HG03196 (cell line): Measurements from ENCODE around the gene DDI2.

ENCODE experiments used
- ATAC-seq: cut with Tn5 transposase; IDR thresholded peaks from one replicate; pipeline ENCODE4 v1.9.1; 2021; ENCODE audit not compliant: unreplicated experiment

Gene DDI2

DNA sequence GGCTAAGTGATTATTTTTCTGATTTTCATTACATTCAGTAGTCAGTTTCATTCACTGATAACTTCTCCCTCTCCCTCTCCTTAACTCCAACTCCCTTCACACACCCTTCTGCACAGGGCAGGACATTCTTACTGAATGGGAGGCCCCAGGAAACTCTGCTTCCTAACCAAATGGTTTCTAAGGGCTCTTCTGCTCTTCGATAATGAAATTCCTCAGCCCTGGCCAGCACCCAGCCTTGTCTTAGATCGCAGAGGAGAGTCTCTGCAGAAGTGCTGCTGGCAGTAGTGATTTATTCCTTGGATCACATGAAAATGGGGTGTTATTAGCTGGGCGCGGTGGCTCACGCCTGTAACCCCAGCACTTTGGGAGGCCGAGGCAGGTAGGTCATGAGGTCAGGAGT, 83.2 kb downstream of the DDI2 start:
- no peak for ATAC-seq

DNA sequence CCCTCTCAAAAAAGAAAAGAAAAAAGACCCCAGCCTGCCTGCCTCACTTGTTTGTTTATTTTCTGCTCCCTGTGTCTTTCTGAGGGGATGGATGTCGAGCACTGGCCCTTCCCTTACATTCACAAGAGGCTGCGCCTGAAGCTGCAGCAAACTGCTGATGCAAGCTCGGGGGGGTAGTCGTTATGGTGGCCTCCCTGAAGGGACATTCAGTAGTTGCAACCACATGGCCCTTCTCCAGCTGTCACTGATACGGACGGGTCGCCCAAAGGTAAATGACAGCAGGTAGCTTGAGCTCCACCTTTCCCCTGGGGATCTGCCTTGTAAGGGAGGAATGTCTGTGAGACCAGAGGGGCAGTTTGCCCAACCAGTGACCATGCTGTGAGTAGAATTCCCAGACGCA, 84.5 kb downstream of the DDI2 start:
- no peak for ATAC-seq

DNA sequence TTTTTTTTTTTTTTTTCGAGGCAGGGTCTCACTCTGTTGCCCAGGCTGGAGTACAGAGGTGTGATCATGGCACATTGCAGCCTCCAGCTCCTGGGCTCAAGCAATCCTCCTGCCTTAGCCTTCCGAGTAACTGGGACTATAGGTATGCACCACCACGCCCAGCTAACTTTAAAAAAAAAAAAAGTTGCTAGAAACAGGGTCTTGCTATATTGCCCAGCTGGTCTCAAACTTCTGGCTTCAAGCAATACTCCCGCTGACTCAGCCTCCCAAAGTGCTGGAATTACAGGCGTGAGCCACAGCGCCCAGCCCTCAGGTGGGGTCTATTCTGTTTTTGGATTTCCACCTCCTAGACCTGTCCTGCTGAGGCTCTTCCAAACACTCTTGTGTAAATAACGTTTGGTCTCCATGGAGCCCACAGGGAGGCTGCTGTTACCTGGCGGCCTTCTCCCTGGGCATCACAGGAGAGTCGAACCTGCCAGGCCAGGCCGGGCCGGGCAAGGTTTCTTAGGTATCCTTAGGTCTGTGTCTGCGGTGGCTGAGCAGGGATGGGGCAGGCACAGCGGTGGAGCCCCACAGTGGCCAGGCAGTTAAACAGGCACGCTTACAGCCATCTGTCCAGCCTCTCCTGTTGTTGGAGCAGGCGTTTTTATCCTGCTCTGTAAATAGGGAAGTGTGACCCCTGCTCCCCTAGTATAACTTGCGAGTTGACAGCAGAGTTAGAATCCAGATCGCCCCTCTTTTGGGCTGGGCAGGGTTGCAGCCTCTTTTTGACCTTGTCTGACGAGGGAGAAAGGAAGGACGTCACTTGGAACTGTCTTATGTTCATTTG, 85.7 kb downstream of the DDI2 start:
- ATAC-seq = no peak

DNA sequence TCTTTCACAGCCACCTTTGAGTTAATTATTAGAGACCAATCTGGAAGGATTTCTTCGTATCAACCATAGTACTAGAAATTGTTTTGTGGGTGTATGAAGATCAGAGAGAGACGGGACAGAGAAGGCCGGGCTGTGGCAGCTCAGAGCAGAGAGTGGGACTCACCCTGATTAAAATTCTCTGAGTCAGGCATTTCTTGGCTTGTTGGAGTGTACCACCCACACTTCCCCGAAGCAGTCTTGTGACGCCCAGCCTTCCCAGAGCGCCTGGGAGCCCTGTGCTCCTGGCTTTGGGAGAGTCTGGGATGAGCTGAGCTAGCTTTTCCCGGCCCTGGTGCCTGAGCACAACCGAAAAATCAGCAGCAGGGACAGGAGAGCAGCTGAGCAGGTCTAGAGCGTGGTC, 86.3 kb downstream of the DDI2 start:
- no peak for ATAC-seq

DNA sequence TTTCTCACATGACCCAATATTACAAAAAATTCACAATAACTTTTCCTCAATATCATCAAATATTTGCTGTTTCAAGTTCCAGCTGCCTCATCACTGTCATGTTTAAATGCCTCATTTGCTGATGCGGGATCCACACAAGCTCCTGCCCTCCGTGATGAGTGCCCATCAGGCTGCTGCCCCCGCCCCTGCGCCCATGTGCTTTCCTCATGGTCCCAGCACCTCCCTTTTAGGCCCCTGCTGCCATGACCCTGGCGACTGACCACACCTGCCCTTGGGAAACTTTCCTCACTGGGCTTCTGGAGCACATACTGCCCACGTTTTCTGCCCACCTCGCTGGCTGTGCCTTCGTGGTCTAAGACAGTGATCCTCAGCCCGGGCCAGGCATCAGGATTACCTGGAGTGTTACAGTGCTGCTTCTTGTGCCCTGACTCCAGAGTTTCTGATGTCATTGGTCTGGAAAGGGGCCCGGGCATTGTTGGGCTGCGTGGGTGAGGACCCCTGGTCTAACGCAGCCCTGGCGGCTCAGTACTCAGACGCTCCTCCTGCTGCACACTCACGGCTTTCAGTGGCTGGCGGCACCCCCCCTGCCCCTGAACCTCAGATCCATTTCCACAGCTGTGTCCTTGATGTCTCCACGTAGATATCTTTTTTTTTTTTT, 87.4 kb downstream of the DDI2 start:
- ATAC-seq = no peak

DNA sequence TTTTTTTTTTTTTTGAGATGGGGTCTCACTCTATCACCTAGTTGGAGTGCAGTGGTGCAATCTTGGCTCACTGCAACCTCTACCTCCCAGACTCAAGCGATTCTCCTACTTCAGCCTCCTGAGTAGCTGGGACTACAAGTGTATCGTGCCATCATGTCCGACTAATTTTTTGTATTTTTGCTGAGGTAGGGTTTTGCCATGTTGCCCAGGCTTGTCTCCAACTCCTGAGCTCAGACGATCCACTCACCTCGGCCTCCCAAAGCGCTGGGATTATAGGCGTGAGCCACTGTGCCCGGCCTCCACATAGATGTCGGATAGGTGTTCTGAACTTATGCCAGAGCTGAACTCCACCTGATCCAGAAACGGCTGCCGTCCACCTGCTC, 87.9 kb downstream of the DDI2 start:
- no peak for ATAC-seq

DNA sequence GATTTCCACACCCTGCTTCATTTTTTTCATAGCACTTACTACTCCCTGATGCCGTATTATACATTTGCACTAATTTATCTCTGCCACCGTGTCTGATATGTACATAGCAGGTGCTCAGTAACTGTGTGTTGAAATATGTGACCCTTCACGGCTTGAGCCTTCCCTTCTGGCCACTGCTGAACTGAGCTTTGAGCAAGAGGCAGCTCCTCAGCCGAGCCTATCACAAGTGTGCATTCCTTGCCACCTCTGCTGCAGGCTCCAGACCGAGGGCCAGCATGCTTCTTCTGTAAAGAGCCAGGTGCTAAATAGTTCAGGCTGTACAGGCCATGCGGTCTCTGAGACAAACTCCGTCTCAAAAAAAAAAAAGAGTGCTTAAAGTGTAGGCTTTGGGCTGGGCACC, 89.5 kb downstream of the DDI2 start:
- no peak for ATAC-seq

DNA sequence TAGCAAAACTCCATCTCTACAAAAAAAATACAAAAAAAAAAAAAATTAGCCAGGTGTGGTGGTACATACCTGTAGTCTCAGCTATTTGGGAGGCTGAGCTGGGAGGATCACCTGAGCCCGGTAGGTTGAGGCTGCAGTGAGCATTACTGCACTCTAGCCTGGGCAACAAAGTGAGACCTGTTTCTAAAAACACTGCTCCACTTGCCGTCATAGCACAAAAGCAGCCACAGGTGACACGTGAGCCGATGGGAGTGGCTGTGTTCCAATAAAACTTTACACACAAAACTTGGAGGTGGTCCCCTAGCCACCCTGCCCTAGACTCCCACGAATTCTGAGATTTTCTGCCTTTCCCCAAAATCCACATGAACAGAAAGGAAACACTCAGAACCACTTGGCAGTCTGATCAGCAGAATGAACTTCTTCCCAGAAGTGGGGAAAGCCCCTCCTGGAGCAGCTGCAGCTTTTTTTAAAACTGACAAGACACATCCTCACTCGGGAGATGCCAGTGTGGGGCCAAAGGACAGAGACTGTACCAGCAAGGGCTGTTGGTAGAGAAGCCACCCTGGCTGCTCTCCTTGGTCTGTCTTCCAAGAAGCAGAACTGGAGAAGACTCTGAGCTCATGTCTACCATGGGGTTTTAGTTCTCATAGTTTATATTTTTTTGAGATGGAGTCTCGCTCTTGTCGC, 90.1 kb downstream of the DDI2 start:
- ATAC-seq = no peak

DNA sequence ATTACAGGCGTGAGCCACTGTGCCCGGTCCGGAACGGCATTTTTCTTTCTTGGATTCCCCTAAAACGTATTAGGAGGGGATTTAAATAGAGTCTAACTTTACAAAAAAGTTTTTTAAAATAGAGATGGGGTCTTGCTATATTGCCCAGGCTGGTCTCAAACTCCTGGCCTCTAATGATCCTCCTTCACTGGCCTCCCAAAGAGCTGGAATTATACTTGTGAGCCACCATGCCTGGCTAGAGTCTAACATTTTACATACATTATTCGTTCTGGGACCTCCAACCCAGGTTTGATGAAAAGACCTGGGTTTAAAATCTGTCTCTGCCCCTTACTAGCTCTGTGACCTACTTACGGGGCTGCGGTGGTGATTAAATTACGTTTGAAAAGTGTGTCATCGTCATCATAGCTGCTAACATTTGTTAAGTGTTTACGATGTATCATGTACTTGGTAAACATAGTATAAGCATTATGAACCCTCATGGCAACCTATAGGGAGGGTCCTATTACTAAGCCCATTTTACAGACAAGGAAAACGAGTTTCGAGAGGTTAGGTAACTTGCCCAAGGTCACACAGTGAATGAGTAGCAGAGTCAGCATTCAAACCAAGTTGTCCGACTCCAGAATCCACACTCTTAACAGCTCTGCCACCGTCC, 91.4 kb downstream of the DDI2 start:
- ATAC-seq = no peak

DNA sequence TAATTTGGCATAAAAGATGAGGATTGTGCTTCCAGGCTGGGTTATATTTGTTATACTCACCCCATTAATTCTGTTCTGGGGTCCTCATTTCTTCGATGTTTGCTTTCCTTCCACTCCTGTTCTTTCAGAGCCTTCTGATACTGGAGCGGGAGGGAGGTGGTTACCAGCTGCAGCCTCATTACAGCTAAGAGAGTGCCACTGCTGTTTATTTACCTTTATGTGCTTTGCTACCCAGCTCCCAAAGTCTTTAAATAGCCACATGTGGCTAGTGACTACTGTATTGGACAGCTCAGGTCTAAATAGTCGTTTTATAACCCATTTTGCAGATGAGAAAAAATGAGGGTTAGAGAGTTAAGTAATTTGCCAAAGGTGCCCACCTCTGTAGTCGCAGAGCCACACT, 92.0 kb downstream of the DDI2 start:
- ATAC-seq = no peak

DNA sequence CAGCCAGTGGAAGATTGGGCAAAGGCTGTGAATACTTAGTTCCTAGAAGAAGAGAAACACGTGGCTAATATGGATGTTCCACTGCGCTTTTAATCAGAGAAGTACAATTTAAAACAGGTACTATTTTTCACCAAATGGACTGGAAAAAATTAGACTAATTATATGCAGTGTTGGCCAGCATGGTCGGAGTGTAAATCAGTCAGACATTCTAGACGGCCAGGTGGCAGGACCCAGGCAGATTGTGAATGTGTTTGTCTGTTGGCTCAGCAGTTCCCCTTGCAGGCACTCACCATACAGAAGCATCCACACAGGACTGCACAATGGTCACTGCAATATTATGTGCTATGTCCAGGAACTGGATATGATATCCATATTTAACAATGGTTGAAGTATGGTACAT, 94.9 kb downstream of the DDI2 start:
- no peak for ATAC-seq

DNA sequence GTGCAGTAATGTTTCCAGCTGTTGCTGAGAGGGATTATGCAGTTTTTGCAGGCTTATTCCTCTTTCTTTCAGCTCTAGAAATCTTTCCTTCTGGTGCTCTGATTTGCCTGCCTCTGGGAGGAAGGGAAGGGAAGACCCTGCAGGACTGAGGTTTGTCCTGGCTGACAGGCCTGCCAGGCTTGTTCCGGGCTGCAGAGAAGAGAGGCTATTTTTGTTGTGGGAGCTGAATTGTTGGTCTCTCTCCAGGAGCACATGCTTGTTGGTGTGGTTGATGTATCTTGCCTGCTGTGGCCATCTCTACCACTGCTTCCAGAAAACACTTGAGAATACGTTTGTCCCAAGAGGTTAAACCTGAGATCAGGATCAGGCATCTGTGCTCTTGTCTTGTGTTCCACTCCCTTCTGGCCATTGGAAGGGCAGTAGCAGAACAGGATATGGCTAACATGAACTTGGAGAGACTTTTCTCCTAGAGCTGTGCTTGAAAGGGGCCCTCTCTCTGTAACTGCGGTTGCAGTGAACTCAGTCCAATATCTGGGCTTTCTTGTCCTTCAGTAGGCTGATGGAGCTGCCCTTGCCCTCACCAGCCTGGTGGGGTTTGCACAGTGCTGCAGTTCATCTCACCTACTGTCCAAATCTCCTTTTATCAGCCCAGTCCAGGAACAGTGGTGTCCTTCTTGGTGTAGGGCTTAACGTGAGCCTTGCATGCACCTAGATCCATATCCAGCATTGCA, 97.3 kb downstream of the DDI2 start:
- ATAC-seq = no peak

DNA sequence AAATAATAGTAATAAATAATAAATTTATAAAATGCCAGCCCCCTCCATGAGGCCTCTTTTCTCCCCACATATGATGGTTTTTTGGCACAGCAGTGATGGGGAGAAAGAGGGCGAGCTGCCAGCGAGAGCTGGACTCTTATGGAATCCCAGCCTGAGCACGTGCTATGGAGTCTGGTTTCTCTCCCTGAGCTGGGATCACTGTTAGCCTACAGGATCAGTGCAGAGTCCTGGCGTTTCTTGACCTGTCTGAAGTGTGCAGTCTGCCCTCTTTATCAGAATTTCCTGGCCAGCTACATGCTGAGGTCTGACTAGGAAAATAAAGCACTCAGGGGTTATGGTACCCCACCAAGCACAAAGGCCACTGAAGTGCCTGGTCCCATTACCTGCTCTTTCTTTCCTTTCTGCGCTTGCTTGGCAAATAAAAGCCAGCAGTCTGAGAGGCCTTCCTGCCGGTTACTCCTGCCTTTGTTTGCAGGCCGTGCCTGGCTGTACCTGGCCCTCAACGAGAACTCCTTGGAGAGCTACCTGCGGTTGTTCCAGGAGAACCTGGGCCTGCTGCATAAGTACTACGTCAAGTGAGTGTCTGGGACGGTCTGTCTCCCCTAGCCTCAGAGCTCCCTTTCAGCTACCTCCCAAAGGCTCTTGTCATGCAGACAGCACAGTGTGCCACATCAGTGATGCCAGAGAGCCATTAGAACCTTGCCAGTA, 100.3 kb downstream of the DDI2 start:
- ATAC-seq = no peak

DNA sequence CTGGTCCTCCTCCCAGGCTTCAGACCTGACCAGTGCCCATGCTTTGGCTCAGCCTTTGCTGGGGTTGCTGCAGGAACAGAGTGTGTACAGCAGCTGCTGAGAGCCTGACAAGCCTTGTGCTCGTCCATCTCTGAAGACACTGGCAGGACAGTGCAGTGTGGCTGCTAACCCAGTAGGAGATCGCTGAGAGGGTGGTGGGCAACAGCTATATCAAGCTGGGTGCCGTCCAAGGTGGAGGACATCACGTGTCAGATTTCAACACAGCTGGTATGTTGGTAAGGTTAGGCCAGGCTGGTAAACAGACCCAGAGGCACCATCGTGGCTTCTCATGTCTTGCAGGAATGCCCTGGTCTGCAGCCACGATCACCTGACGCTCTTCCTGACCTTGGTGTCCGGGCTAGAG, 100.9 kb downstream of the DDI2 start:
- ATAC-seq = no peak
